NCI-H2107 treated with DMSO at 0.1 percent for 48 hours (cell line): ENCODE data around the gene STK32C.

Source experiments
- DNase-seq: peaks from one replicate; lab custom pipeline; 2025; ENCODE audit not compliant: unreplicated experiment; lab: John Stamatoyannopoulos, UW

The STK32C gene

GRCh38 chr10:132236161-132236560, 71.6 kb downstream of the STK32C start:
- DNase-seq: no peak

- DNase-seq: no peak
Observed at GRCh38 chr10:132234860-132235259, 72.9 kb downstream of the STK32C start.

- no peak for DNase-seq
Observed at GRCh38 chr10:132233501-132234085, 74.2 kb downstream of the STK32C start.

- DNase-seq: no peak
Observed at GRCh38 chr10:132232981-132233380, 74.8 kb downstream of the STK32C start.

GRCh38 chr10:132232023-132232951, 75.5 kb downstream of the STK32C start:
- peak; percentile 63 for DNase-seq

- no peak for DNase-seq
Observed at GRCh38 chr10:132231656-132232022, 76.1 kb downstream of the STK32C start.

- DNase-seq: no peak
Observed at GRCh38 chr10:132230557-132231210, 77.1 kb downstream of the STK32C start.

GRCh38 chr10:132229834-132230556, 77.8 kb downstream of the STK32C start:
- no peak for DNase-seq

GRCh38 chr10:132229096-132229495, 78.7 kb downstream of the STK32C start:
- no peak for DNase-seq

GRCh38 chr10:132228616-132229015, 79.1 kb downstream of the STK32C start:
- no peak for DNase-seq

GRCh38 chr10:132227851-132228390, 79.8 kb downstream of the STK32C start:
- no peak for DNase-seq

- no peak for DNase-seq
Observed at GRCh38 chr10:132226586-132227405, 81.0 kb downstream of the STK32C start.

- no peak for DNase-seq
Observed at GRCh38 chr10:132225849-132226205, 81.9 kb downstream of the STK32C start.

GRCh38 chr10:132225073-132225848, 82.5 kb downstream of the STK32C start:
- DNase-seq: no peak

GRCh38 chr10:132224343-132225072, 83.2 kb downstream of the STK32C start:
- no peak for DNase-seq

GRCh38 chr10:132223611-132224342, 84.0 kb downstream of the STK32C start:
- no peak for DNase-seq

GRCh38 chr10:132223156-132223590, 84.6 kb downstream of the STK32C start:
- DNase-seq: peak; percentile 22

- DNase-seq: no peak
Observed at GRCh38 chr10:132222726-132223125, 85.0 kb downstream of the STK32C start.
